Common myeloid progenitor, CD34-positive (primary cell): ENCODE results near the gene AKAP5.

Experiments used
- CTCF ChIA-PET: fragments of 350-600 bp; sonication (Branson Sonifier 250); formaldehyde crosslinking; loops from one replicate; lab custom pipeline; 2021; ENCODE audit warnings: antibody characterized with exemption; lab: Charles Lee
- POLR2A ChIA-PET: fragments of 350-600 bp; sonication (Branson Sonifier 250); formaldehyde crosslinking; loops from one replicate; lab custom pipeline; 2021; ENCODE audit warnings: antibody characterized with exemption; lab: Charles Lee
- DNase-seq, 3 donors: peaks; one replicate each; pipeline versions ENCODE4 v3.0.0 to v3.0.0-alpha.2; 2013
- H3K27ac ChIP-seq, 2 experiments: 1 replicate in 1 of 2; 2 replicates in 1 of 2; pipeline ENCODE4 v1.7.0; 2013; ENCODE audit warnings: inconsistent platforms in 2 of 2, low read length in 2 of 2, mild to moderate bottlenecking in 2 of 2, low read depth in 1 of 2, moderate library complexity in 1 of 2; ENCODE audit not compliant: severe bottlenecking in 2 of 2, insufficient read depth in 1 of 2, poor library complexity in 1 of 2
- H3K27me3 ChIP-seq, 5 experiments: replicated peaks in 2 of 5; 1 replicate in 3 of 5; 2 replicates in 2 of 5; pipeline versions ENCODE4 v1.6.1 to v1.7.0; 2013; ENCODE audit warnings: low read length in 4 of 5, mild to moderate bottlenecking in 2 of 5, moderate library complexity in 2 of 5, inconsistent platforms in 1 of 5; ENCODE audit not compliant: insufficient read depth in 5 of 5, control insufficient read depth in 4 of 5
- H3K36me3 ChIP-seq, 4 experiments: 1 replicate in 2 of 4; 2 replicates in 2 of 4; pipeline versions ENCODE4 v1.6.1 to v1.7.0; 2013; ENCODE audit warnings: low read length in 3 of 4, control low read depth in 1 of 4, mild to moderate bottlenecking in 1 of 4; ENCODE audit not compliant: control insufficient read depth in 4 of 4, insufficient read depth in 4 of 4
- H3K4me1 ChIP-seq, 4 experiments: 1 replicate in 3 of 4; 2 replicates in 1 of 4; pipeline versions ENCODE4 v1.6.1 to v1.7.1; 2013; ENCODE audit warnings: low read length in 3 of 4, mild to moderate bottlenecking in 3 of 4, control low read depth in 1 of 4, inconsistent platforms in 1 of 4, moderate library complexity in 1 of 4; ENCODE audit not compliant: control insufficient read depth in 4 of 4, insufficient read depth in 4 of 4; ENCODE audit errors: control extremely low read depth in 1 of 4
- H3K4me3 ChIP-seq, 7 experiments: 1 replicate in 4 of 7; 2 replicates in 3 of 7; pipeline versions ENCODE4 v1.5.1 to v1.7.0; 2013; ENCODE audit warnings: mild to moderate bottlenecking in 7 of 7, low read length in 6 of 7, moderate library complexity in 6 of 7, inconsistent platforms in 2 of 7, low read depth in 2 of 7, control low read depth in 1 of 7; ENCODE audit not compliant: insufficient read depth in 4 of 7, control insufficient read depth in 1 of 7; ENCODE audit errors: extremely low read depth in 1 of 7
- H3K9me3 ChIP-seq, 5 experiments: 1 replicate in 4 of 5; 2 replicates in 1 of 5; pipeline versions ENCODE4 v1.6.1 to v1.7.1; 2013; ENCODE audit warnings: low read length in 4 of 5, mild to moderate bottlenecking in 2 of 5, inconsistent platforms in 1 of 5, low read depth in 1 of 5, moderate library complexity in 1 of 5; ENCODE audit not compliant: control insufficient read depth in 4 of 5, insufficient read depth in 2 of 5; ENCODE audit errors: control extremely low read depth in 1 of 5
- WGBS: methylation state at CpG from one replicate; pipeline ENCODE4 v1.1.5; 2013; ENCODE audit not compliant: insufficient coverage; 5-methylcytosine and 5-hydroxymethylcytosine counted together

The AKAP5 gene

GRCh38 chr14:64422005-64422404 lies 43.3 kb upstream of the AKAP5 start:
- Histone ChIP-seq H3K4me1 (no peaks in the 10 kb centered on the region), H3K27me3 (no peaks in the 10 kb centered on the region), H3K9me3 (no peaks in the 10 kb centered on the region), H3K27ac (no peak overlapping the region), H3K4me3 (no peak overlapping the region), H3K36me3 (peaks cover 31 to 83% (median 61%) of the 10 kb centered on the region in 4 experiments)
- ChIA-PET CTCF (interaction anchor here (1.2 to 8.9 kb wide), 2 partner anchors 10 to 15 kb away, joined by 3 to 53 read pairs; no protein-coding TSS in a partner anchor), POLR2A (interaction anchor here (0.6 kb wide), 1 partner anchor 456 kb away, joined by 3 read pairs; no protein-coding TSS in a partner anchor)
- no CpG with 5 or more reads among the region's 1 CpG for WGBS
- DNase-seq, result no peak

GRCh38 chr14:64422756-64423155 lies 42.5 kb upstream of the AKAP5 start:
- H3K4me3 ChIP-seq, result no peak overlapping the region
- no peaks in the 10 kb centered on the region for H3K9me3 ChIP-seq
- H3K4me1 ChIP-seq, result no peaks in the 10 kb centered on the region
- CTCF ChIA-PET, result interaction anchor here (0.8 to 8.9 kb wide), 2 partner anchors 9 to 41 kb away, joined by 3 to 53 read pairs; no protein-coding TSS in a partner anchor
- no peak for DNase-seq
- POLR2A ChIA-PET, result interaction anchor here (0.6 kb wide), 1 partner anchor 456 kb away, joined by 3 read pairs; no protein-coding TSS in a partner anchor
- 99% methylated on average over 6 of the region's 7 CpGs for WGBS
- H3K36me3 ChIP-seq, result peaks cover 27 to 83% (median 61%) of the 10 kb centered on the region in 4 experiments
- H3K27ac ChIP-seq, result no peak overlapping the region
- no peaks in the 10 kb centered on the region for H3K27me3 ChIP-seq

- 94% methylated on average over 2 of the region's 6 CpGs for WGBS
- Histone ChIP-seq H3K4me1 (no peaks in the 10 kb centered on the region), H3K27me3 (no peaks in the 10 kb centered on the region), H3K4me3 (no peak overlapping the region), H3K9me3 (no peaks in the 10 kb centered on the region), H3K27ac (no peak overlapping the region), H3K36me3 (peaks cover 23 to 87% (median 59%) of the 10 kb centered on the region in 4 experiments)
- no peak for DNase-seq
- CTCF ChIA-PET, result interaction anchor here (1.0 to 8.9 kb wide), 4 partner anchors 8 to 67 kb away, joined by 3 to 53 read pairs (median 5); no protein-coding TSS in a partner anchor
- POLR2A ChIA-PET, result interaction anchor here (1.3 kb wide), 1 partner anchor 57 kb away, joined by 3 read pairs; no protein-coding TSS in a partner anchor
Measured at GRCh38 chr14:64423987-64424386, 41.3 kb upstream of the AKAP5 start.

GRCh38 chr14:64434528-64434927 lies 30.8 kb upstream of the AKAP5 start:
- Histone ChIP-seq H3K4me1 (no peaks in the 10 kb centered on the region), H3K27ac (no peak overlapping the region), H3K9me3 (no peaks in the 10 kb centered on the region), H3K27me3 (no peaks in the 10 kb centered on the region), H3K4me3 (no peak overlapping the region), H3K36me3 (peaks cover 20 to 75% (median 45%) of the 10 kb centered on the region in 4 experiments)
- WGBS, result 88% methylated on average over 2 of the region's 3 CpGs
- POLR2A ChIA-PET, result interaction anchor here (0.8 kb wide), 1 partner anchor 82 kb away, joined by 3 read pairs; no protein-coding TSS in a partner anchor
- DNase-seq, result no peak
- CTCF ChIA-PET, result interaction anchor here (0.9 to 5.1 kb wide), 4 partner anchors 9 to 44 kb away, joined by 4 to 53 read pairs (median 6); no protein-coding TSS in a partner anchor

GRCh38 chr14:64438181-64438841 lies 27.0 kb upstream of the AKAP5 start:
- Histone ChIP-seq H3K27ac (no peak overlapping the region), H3K4me3 (no peak overlapping the region), H3K36me3 (peaks cover 27 to 81% (median 57%) of the 10 kb centered on the region in 4 experiments), H3K27me3 (no peaks in the 10 kb centered on the region), H3K4me1 (no peaks in the 10 kb centered on the region), H3K9me3 (no peaks in the 10 kb centered on the region)
- DNase-seq, result no peak
- POLR2A ChIA-PET, result no interaction called here
- whole genome bisulfite sequencing, result 80% methylated on average over 1 of the region's 3 CpGs
- CTCF ChIA-PET, result interaction anchor here (0.6 to 1.8 kb wide), 2 partner anchors 9 to 62 kb away, joined by 3 to 4 read pairs; no protein-coding TSS in a partner anchor

GRCh38 chr14:64439141-64439540 lies 26.2 kb upstream of the AKAP5 start:
- no peaks in the 10 kb centered on the region for H3K27me3 ChIP-seq
- 95% methylated on average over 4 of the region's 6 CpGs for WGBS
- POLR2A ChIA-PET, result no interaction called here

GRCh38 chr14:64440494-64440893 lies 24.8 kb upstream of the AKAP5 start:
- ChIA-PET POLR2A (no interaction called here), CTCF (interaction anchor here (0.9 to 1.8 kb wide), 3 partner anchors 9 to 12 kb away, joined by 3 to 7 read pairs (median 6); no protein-coding TSS in a partner anchor)
- no peak overlapping the region for H3K4me3 ChIP-seq
- WGBS, result 100% methylated on average over 3 of the region's 3 CpGs
- H3K4me1 ChIP-seq, result peaks cover 0 to 6% (median 0%) of the 10 kb centered on the region in 4 experiments
- H3K36me3 ChIP-seq, result peaks cover 29 to 89% (median 60%) of the 10 kb centered on the region in 4 experiments
- no peak for DNase-seq
- H3K27me3 ChIP-seq, result no peaks in the 10 kb centered on the region
- no peak overlapping the region for H3K27ac ChIP-seq
- no peaks in the 10 kb centered on the region for H3K9me3 ChIP-seq

More at GRCh38 chr14:64439141-64439540, 26.2 kb upstream of the AKAP5 start:
- DNase-seq, result no peak
- Histone ChIP-seq H3K9me3 (no peaks in the 10 kb centered on the region), H3K27ac (no peak overlapping the region), H3K4me1 (no peaks in the 10 kb centered on the region), H3K4me3 (no peak overlapping the region), H3K36me3 (peaks cover 30 to 85% (median 56%) of the 10 kb centered on the region in 4 experiments)
- CTCF ChIA-PET, result interaction anchor here (1.2 kb wide), 1 partner anchor 37 kb away, joined by 3 read pairs; no protein-coding TSS in a partner anchor
